ENCODE results near the gene SLC22A3.
"Not testable (repeated sequence)": the region's sequence is repeated elsewhere in the genome, so short reads cannot be mapped to it uniquely, and the experiment has no call there.

SLC22A3 gene

GRCh38 chr6:160469153-160469552 is 121.0 kb downstream of the SLC22A3 start:
- TF ChIP-seq, protein P1, sequence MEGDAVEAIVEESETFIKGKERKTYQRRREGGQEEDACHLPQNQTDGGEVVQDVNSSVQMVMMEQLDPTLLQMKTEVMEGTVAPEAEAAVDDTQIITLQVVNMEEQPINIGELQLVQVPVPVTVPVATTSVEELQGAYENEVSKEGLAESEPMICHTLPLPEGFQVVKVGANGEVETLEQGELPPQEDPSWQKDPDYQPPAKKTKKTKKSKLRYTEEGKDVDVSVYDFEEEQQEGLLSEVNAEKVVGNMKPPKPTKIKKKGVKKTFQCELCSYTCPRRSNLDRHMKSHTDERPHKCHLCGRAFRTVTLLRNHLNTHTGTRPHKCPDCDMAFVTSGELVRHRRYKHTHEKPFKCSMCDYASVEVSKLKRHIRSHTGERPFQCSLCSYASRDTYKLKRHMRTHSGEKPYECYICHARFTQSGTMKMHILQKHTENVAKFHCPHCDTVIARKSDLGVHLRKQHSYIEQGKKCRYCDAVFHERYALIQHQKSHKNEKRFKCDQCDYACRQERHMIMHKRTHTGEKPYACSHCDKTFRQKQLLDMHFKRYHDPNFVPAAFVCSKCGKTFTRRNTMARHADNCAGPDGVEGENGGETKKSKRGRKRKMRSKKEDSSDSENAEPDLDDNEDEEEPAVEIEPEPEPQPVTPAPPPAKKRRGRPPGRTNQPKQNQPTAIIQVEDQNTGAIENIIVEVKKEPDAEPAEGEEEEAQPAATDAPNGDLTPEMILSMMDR (IDR thresholded peaks at IDR 0.05; ENCODE audit: low read depth, low read length), result no peak
- no peak overlapping the region for H3K4me3 ChIP-seq (replicated peaks in 1 of 2; ENCODE audit: low read depth in 2 of 2, low read length in 2 of 2)
- no peak for DNase-seq (ENCODE audit: low read depth in 2 of 2)

- peak; percentile 40 to 65 for DNase-seq (ENCODE audit: low read depth in 2 of 2)
- H3K4me3 ChIP-seq (replicated peaks in 1 of 2; ENCODE audit: low read depth in 2 of 2, low read length in 2 of 2), result not testable (repeated sequence)
These were observed 127.9 kb downstream of the SLC22A3 start for GRCh38 chr6:160476056-160476455.

- DNase-seq (ENCODE audit: low read depth in 2 of 2); H3K4me3 ChIP-seq (replicated peaks in 1 of 2; ENCODE audit: low read depth in 2 of 2, low read length in 2 of 2): not testable (repeated sequence)
These were observed 128.9 kb downstream of the SLC22A3 start for GRCh38 chr6:160477072-160477471.

DNA sequence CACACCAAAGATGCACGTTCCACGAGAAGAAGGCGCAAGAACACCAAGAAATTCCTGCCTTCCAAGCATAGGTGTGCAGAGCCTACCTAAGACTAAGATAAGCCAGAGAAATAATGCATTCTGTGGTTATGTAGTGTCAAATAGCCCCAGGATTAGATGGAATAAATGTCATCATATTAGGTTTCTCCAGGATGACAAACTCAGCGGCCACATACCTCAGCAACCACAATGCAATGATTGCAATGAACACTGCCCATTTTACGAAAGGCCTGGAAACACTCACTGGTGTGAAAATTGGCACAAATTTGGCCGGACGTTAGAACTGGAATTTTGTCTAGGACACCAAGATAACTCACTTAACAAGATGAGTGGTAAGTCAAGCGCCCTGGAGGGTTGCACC is 129.7 kb downstream of the SLC22A3 start:
- peak in 1 of 2 donors; percentile 42 for DNase-seq (ENCODE audit: low read depth in 2 of 2)
- TF ChIP-seq, protein P1 (IDR thresholded peaks at IDR 0.05; ENCODE audit: low read depth, low read length), result no peak
- no peak overlapping the region for H3K4me3 ChIP-seq (replicated peaks in 1 of 2; ENCODE audit: low read depth in 2 of 2, low read length in 2 of 2)

DNA sequence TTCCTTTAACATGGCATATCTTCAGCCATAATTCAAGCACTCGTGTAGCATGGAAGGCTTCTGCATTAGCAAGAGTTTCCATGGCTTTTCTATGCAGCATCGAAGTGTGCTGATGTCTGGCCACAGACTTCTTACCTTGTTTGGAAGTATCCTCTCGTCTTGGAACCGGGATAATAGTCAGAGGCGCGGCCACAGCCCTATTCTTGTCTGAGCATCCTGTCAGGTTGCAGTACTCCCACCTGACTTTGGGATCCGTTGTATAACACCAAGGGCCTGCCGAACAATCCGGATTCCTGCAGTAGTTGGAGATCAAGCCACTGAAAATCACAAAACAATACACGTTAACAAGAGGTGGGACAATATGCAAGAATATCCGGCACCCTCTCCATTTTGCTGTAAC is 138.9 kb downstream of the SLC22A3 start:
- DNase-seq (ENCODE audit: low read depth in 2 of 2), result no peak
- TF ChIP-seq, protein P1 (IDR thresholded peaks at IDR 0.05; ENCODE audit: low read depth, low read length), result no peak
- no peak overlapping the region for H3K4me3 ChIP-seq (replicated peaks in 1 of 2; ENCODE audit: low read depth in 2 of 2, low read length in 2 of 2)

GRCh38 chr6:160489091-160489490 is 140.9 kb downstream of the SLC22A3 start:
- no peak overlapping the region for H3K4me3 ChIP-seq (replicated peaks in 1 of 2; ENCODE audit: low read depth in 2 of 2, low read length in 2 of 2)
- TF ChIP-seq, protein P1 (IDR thresholded peaks at IDR 0.05; ENCODE audit: low read depth, low read length), result no peak
- DNase-seq (ENCODE audit: low read depth in 2 of 2), result peak; percentile 36 to 51

- no peak overlapping the region for H3K4me3 ChIP-seq (replicated peaks in 1 of 2; ENCODE audit: low read depth in 2 of 2, low read length in 2 of 2)
- DNase-seq (ENCODE audit: low read depth in 2 of 2), result peak; percentile 69 to 85
- TF ChIP-seq, protein P1 (IDR thresholded peaks at IDR 0.05; ENCODE audit: low read depth, low read length), result no peak
These were observed 146.4 kb downstream of the SLC22A3 start for GRCh38 chr6:160494576-160494975.

GRCh38 chr6:160500639-160501038 is 152.5 kb downstream of the SLC22A3 start:
- DNase-seq (ENCODE audit: low read depth in 2 of 2), result no peak
- no peak overlapping the region for H3K4me3 ChIP-seq (replicated peaks in 1 of 2; ENCODE audit: low read depth in 2 of 2, low read length in 2 of 2)
- TF ChIP-seq, protein P1 (IDR thresholded peaks at IDR 0.05; ENCODE audit: low read depth, low read length), result no peak
